HG03159 (cell line): ENCODE data around the gene NAT16.
A peak's percentile ranks its signal among the peaks of the same experiment; 100 is the strongest.
"Not testable (repeated sequence)": the region's sequence is repeated elsewhere in the genome, so short reads cannot be mapped to it uniquely, and the experiment has no call there.

ENCODE experiments used
- ATAC-seq: cut with Tn5 transposase; IDR thresholded peaks from one replicate; pipeline ENCODE4 v1.9.1; 2021; ENCODE audit warnings: mild to moderate bottlenecking, moderate library complexity; ENCODE audit not compliant: unreplicated experiment

Gene NAT16

DNA sequence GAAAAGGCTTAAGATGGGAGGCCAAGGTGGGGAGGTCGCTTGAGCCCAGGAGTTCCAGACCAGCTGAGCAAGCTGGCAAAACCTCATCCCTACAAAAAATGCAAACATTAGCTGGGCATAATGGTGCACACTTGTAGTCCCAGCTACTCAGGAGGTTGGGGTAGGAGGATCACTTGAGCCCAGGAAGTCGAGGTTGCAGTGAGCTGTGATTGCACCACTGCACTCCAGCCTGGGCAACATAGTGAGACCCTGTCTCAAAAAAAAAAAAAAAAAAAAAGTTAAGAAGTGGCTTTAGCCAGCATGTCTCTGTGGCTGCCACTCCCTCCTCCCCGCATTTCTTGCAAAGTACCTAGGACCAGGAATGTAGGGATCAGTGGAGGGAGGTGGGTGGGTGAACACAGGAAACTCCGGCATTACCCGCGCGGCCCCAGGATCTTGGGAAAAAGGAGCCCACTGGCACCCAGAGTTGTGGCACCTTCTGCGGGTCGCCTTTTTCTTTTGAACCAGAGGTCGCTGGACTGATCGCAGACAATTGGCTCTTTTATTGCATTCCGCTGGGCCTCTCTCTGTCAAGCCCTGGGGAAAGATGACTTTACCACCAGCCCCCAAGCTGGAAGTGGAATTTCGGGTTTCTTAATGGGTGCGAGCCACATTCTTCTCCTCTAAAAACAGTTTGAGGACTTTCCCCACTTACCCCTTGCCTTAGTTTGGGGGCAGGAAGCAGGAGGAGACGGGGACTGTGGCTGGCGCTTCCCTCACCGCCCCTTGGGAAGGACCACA, 18.2 kb downstream of the NAT16 start:
- no peak for ATAC-seq

DNA sequence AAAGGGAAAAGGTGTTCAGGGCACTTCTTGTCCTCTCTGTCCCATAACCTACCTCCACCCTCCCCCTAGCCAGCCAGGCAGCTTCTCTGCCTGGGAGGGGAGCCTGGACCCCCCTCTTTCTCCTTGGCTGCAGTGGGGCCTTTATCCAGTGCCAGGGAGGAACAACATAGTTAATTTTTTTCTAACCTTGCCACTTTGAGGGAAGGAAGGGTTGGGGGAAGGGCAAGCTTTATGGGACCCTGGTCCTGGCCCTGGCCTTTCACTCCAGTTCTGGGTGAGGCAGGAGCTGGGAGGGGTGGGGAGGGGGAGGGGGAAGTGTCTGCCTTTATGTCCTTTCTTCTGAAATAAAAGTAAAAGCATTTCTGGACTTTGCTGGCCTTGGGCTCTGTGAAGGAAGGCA, 19.2 kb downstream of the NAT16 start:
- ATAC-seq, result no peak

DNA sequence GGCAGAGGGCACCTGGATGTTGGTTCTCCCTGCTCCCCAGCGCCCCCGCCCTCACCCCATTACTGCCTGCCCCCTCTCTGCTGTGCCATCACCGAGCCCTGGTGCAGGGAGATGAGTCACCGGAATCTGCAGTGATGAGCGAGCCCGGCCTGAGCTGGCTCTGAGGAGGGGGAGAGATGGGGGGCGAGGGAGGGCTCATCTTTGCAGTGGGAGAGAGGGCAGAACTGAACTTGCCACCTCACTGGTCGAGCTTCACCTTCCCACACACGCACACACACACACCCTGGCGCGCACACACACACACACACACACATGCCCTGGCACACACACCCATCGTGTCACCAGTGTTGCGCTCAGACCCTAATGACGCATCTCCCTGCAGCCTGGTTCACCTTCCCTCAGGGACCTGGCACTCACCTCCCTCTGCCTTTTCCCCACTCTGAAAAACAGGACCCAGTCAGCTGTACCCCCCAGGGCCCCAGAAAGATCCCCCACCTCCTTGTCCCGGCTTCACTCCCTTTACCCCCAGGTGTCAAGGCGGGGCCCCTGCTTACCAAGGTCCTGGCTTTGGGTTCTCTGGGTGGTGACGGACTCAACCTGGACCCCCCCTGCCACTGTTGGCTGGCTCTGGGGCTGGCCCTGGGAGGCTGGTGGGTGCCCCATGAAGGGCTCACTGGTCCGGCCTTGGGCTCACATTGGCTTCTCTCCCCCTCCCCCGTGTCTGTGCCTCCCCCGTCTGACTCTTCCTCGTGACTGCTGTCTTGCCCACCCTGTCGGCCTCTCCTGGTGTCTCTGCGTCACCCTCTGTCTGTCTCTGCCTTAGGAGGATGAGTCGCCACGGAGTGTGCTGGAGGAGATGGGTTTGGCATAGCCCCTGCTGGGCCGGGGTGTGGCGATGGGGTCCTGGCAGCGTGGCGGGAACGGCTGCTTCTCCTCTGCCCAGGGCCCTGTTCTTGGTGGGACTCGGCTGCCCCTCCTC, 20.1 kb downstream of the NAT16 start:
- ATAC-seq, result no peak

DNA sequence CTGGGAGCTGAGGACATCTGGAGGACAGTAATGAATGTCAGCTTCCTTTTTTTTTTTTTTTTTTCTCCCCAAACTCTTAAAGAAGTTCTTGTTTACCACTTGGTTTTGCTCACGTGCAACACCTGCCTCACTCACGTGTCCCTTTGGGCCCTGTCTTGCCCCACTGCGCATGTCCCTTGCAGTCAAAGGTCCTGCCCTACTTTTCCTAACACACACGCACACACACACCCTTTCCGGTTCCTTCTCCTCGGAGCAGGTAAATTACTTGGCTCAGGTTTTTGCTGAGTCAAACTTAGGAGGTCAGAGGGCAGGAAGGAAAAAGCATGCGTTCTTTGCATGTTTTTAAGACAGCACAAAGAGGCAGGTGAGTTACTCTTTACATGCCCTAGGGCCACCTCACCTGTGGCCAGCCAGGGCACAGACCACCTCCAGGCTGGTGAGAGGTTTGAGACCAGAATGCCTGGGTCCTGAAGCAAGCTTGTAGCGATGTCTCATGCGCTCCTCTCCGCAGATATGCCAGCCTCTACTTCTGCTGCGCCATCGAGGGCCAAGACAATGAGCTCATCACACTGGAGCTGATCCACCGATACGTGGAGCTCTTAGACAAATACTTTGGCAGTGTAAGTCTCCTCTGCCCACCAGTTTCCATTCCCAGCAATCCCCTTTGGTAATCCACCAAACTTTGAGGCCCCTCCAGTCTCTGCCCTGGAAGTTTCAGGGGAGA, 23.1 kb downstream of the NAT16 start:
- no peak for ATAC-seq

DNA sequence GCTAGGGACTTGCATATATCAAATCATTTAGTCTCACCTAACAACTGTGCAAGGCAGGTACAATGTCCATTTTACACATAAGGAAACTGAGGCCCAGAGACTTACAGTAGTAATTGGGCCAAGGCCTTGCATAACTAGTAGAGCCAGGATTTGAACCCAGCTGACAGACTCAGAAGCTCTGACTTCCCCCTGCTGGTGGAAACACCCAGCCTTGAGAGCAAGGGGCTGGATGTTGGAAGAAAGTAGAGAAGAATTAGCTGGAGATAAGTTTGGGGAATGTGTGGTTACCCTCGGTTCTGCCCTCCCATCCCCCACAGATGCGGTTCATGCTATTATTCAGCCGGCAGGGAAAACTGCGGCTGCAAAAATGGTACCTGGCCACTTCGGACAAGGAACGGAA, 23.8 kb downstream of the NAT16 start:
- no peak for ATAC-seq

DNA sequence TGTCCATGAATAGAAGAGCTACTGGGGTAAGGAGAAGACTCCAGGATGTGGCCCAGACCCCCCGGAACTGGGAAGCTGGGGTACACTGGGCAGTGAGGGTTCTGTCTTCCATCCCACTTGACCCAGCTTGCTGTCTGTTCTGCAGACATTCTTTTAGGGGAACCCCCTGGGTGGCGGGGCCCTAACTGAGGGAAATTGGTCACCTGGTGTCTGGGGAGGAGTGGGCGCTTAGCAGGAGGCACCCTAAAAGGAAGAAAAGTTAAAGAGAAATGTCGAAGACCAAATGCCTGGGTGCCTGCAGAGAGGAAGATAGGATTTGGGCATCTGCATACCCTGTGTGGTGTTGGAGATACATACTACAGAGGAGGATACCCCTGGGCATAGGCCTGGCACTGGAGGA, 24.8 kb downstream of the NAT16 start:
- ATAC-seq, result no peak

DNA sequence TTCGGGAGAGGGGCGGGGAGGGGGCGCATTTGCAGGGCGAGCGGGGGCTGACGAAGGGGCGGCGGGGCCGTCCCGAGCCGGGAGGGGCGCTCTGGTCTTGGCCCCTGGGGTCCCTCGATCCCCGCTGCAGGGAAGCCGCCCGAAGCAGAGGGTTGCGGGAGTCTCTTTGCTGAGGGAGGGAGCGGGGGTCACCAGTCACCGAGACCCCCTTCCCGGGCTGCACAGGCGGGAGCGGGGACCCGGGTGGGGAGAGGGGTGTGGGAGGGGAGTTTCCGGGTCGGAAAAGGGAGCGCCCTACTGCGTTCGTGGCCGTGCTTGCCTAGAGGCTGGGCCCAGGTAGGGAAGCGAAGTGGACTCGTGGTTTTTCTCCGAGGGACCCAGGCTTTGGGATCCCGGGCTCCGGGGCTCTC, 25.4 kb downstream of the NAT16 start:
- ATAC-seq, result peak; percentile 21

DNA sequence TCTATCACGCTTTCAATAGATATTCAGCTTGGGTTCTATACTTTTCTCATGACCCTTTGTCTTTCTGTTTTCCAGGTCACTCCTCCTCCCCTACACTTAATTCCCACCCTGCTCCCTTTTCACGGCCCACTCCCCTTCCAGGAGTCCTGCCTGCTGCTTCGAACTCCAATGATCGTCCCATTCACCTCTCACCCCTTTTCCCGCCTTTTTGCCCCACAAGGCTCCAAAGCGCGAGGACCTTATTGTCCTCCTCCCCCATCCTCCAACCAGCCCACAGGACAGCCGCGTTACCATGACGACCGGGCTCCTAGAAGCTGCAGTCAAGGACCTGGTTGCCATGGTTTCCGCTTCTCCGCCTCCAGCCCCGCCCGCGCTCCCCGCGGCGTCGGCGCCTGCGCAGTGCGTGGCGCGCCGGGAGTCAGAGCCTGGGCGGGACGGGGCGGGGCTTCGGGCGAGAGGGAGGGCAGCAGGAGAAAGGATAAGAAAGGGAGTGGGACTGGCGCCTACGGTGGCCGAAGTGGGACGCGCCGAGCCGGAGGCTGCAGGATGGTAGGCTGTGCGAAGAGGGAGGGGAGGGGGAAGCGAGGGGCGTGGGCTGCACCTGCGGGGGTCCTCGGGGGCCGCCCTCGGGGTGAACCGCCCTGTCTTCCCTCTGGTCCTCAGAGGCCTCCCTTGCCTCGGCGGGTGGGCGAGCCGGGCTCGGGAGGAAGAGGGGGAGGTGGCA, 26.0 kb downstream of the NAT16 start, which contains the start of gene AP1S1:
AP1S1 (plus strand) TSS at position 508 of the 724 bp plus-strand sequence; CDS start at position 547, 39 bp downstream.
- peak; percentile 70 for ATAC-seq

DNA sequence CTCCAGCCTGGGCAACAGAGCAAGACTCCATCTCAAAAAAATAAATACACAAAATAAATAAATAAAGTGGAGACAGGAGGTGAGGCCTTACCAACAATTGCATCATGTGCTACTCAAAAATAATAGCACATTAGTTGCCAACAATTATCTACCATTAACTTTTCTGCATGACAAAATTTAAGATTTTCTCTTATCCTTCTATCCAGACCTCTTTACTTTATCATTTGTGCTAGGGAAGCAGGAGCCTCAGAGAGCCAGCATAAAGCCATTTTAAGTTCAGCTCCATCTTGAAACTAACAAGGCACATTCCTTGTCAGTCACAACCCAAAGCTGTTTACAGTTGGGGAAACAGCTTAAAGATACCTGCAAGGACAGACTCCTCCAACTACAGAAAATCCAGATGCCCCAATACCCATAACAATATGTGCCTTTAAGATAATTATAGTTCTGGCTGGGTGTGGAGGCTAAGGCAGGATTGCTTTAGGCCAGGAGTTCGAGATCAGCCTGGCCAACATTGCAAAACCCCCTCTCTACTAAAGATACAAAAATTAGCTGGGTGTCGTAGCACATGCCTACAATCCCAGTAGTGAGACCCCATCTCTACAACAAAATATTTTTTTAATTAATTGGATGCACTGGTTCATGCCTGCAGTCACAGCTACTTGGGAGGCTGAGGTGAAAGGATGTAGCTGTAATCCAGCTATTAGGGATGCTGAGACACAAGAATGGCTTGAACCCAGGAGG, 28.0 kb downstream of the NAT16 start:
- no peak for ATAC-seq

DNA sequence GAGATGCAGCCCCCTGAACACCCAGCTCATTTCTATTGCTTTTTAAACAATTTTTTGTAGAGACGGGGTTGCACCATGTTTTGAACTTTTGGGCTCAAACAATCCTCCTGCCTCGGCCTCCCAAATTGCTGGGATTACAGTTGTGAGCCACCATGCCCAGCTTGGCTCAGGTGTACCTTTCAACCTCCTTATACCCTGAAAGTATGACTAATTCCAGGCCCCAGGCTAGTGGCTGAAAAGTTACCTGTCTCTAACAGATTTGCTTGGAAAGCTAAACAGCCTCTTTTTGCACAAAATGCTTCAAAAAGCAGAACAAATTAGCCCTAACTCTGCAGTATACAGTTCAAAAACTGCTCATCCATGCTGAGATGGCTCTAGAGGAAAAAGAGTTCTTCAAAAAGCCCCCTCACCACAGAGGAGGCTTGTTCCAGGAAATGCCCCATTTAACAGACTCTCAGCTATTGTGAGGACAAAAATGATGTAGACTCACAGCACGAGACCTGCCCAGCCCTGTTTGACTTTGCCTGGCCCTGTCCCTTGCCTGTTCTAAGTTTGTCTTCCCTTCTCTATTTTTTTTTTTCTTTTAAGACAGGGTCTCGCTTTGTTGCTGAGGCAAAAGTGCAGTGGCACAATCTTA, 39.2 kb downstream of the NAT16 start:
- ATAC-seq, result no peak

DNA sequence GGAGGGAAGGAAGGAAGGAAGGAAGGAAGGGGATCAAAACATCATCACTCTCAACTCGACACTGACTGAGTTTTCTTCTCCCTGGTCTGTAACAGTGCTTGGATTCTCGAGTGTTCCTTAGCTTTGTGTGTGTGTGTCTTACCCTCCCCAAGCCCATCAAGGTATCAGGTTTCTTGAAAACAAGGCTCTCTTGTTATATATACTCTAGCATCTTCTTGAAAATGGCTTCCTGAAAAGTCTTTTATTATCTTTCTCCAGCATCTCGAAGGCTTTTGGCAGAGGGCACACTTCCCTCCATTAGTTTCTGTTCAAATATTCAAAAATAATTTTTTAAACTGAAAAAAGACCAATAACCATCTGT, 39.8 kb downstream of the NAT16 start:
- ATAC-seq, result no peak

DNA sequence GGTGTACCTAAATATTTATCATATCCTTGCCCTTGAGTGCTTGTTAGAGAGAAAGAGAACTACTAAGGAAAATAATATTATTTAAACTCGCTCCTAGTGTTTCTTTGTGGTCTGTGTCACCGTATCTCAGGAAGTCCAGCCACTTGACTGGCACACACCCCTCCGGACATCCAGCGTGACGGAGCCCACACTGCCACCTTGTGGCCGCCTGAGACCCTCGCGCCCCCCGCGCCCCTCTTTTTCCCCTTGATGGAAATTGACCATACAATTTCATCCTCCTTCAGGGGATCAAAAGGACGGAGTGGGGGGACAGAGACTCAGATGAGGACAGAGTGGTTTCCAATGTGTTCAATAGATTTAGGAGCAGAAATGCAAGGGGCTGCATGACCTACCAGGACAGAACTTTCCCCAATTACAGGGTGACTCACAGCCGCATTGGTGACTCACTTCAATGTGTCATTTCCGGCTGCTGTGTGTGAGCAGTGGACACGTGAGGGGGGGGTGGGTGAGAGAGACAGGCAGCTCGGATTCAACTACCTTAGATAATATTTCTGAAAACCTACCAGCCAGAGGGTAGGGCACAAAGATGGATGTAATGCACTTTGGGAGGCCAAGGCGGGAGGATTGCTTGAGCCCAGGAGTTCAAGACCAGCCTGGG, 41.8 kb downstream of the NAT16 start:
- ATAC-seq, result peak; percentile 73

DNA sequence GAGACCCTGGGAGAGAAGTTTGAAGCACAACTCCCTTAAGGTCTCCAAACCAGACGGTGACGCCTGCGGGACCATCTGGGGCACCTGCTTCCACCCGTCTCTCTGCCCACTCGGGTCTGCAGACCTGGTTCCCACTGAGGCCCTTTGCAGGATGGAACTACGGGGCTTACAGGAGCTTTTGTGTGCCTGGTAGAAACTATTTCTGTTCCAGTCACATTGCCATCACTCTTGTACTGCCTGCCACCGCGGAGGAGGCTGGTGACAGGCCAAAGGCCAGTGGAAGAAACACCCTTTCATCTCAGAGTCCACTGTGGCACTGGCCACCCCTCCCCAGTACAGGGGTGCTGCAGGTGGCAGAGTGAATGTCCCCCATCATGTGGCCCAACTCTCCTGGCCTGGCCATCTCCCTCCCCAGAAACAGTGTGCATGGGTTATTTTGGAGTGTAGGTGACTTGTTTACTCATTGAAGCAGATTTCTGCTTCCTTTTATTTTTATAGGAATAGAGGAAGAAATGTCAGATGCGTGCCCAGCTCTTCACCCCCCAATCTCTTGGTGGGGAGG, 42.4 kb downstream of the NAT16 start:
- ATAC-seq, result no peak

DNA sequence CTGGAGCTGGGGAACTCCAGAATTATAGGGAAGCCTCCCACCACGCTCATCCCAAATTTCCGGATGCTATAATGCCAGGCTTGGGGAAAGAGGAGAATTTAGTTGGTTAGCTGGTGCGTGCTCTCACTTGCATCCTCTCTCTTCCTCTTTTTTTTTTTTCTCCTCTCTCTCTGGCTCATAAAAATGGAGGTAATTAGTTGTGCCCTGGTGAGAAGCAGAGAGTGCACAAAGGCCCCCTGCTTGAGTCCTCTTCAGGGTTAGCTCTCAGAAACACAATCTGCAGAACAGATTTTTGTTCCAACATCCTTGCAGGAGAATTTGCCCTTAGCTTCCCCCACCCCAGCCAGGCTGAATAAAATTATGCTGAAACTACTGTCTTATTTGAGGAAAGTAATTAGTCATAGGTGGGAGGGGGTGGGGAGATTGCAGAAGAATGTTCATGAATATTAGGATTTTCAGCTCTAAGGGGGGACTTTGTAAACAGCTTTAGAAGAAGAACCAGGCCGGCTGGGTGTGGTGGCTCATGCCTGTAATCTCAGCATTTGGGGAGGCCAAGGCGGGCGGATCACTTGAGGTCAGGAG, 45.6 kb downstream of the NAT16 start:
- no peak for ATAC-seq

DNA sequence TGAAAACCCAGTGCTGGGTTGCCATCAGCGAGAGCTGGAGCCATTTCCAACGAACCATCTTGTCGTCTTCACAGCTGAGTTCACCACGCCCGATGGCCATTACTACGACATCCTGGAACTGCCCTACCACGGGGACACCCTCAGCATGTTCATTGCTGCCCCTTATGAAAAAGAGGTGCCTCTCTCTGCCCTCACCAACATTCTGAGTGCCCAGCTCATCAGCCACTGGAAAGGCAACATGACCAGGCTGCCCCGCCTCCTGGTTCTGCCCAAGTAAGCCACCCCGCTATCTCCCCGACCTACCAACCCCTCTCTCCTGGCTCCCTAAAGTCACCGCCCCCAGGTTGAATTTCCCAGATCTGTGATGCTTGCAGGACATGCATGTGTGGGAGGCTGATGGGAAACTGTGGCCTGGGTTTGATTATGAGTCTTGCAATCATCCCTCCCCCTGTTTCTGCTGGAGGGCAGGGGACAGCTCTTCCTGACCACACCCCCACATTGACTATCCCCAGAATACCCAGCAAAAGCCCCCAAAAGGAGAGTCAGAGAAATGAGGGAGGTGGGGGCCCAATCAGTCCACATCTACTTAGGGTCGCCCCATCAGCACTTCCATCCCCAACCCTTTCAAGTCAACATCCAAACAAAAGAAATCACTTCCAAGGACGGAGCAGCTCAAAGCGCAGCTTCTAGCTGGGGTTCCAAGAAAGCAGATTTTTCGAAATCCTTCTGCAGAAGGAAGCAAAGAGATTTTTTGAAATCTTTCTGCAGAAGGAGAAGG, 46.3 kb downstream of the NAT16 start:
- ATAC-seq, result no peak

DNA sequence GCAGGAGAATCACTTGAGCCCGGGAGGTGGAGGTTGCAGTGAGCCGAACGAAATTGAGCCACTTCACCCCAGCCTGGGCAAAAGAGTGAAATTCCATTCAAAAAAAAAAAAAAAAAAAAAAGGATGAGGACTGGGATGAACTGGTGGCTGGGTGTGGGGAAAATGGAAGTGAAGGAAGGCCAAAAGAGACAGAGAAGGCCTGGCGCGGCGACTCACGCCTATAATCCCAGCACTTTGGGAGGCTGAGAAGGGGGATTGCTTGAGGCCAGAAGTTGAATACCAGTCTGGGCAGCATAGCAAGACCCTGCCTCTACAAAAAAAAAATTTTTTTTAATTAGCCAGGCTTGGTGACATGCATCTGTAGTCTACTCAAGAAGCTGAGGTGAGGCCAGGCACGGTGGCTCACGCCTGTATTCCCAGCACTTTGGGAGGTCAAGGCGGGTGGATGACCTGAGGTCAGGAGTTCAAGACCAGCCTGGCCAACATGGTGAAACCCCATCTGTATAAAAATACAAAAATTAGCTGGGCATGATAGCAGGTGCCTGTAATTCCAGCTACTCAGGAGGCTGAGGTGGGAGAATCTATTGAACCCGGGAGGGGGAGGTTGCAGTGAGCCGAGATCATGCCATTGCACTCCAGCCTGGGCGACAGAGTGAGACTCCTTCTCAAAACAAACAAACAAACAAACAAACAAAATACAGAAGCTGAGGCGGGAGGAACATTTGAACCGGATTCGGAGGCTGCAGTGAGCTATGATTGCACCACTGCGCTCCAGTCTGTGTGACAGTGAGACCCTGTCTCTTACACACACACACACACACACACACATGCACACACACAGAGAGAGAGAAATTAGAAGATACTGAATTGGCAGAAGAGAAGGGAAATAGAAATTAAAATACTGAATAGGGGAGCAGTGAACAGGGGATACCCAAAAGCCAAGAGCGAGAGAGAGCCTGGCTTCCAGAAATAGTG, 47.2 kb downstream of the NAT16 start:
- ATAC-seq, result not testable (repeated sequence)
